ENCODE data around the gene TAF11L13.

The TAF11L13 gene

GRCh38 chr5:17666726-17667235, 34.9 kb downstream of the TAF11L13 start:
- DNase-seq (ENCODE audit: low read depth), result no peak
- H3K4me3 ChIP-seq (ENCODE audit: low read depth, low read length), result no peak overlapping the region
- TF ChIP-seq, protein P1, sequence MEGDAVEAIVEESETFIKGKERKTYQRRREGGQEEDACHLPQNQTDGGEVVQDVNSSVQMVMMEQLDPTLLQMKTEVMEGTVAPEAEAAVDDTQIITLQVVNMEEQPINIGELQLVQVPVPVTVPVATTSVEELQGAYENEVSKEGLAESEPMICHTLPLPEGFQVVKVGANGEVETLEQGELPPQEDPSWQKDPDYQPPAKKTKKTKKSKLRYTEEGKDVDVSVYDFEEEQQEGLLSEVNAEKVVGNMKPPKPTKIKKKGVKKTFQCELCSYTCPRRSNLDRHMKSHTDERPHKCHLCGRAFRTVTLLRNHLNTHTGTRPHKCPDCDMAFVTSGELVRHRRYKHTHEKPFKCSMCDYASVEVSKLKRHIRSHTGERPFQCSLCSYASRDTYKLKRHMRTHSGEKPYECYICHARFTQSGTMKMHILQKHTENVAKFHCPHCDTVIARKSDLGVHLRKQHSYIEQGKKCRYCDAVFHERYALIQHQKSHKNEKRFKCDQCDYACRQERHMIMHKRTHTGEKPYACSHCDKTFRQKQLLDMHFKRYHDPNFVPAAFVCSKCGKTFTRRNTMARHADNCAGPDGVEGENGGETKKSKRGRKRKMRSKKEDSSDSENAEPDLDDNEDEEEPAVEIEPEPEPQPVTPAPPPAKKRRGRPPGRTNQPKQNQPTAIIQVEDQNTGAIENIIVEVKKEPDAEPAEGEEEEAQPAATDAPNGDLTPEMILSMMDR (conservative IDR thresholded peaks at IDR 0.05; ENCODE audit: low read depth, low read length), result no peak

GRCh38 chr5:17670353-17670752, 38.5 kb downstream of the TAF11L13 start:
- H3K4me3 ChIP-seq (ENCODE audit: low read depth, low read length), result no peak overlapping the region
- TF ChIP-seq, protein P1 (conservative IDR thresholded peaks at IDR 0.05; ENCODE audit: low read depth, low read length), result no peak
- no peak for DNase-seq (ENCODE audit: low read depth)

DNA sequence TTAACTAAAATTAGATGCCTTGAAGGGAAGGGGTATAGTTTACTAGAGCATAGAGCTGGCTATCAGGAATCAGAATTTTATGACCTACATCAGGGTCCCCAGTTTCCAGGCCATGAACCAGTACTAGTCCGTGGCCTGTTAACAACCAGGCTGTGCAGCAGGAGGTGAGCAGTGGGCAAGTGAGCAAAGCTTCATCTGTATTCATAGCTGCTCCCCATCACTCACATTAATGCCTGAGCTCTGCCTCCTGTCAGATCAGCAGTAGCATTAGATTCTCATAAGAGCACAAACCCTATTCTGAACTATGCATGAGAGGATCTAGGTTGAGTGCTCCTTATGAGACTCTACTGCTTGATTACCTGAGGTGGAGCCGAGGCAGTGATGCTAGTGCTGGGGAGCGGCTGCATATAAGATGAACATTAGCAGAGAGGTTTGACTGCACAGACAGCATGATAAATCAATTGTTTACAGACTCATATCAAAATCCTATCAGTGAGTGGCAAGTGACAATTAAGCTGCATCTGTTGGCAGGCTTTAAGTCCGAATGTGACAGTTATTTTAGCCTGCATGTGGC, 47.0 kb downstream of the TAF11L13 start:
- DNase-seq (ENCODE audit: low read depth), result no peak
- TF ChIP-seq, protein P1 (conservative IDR thresholded peaks at IDR 0.05; ENCODE audit: low read depth, low read length), result no peak

GRCh38 chr5:17679597-17680203, 47.8 kb downstream of the TAF11L13 start:
- TF ChIP-seq, protein P1 (conservative IDR thresholded peaks at IDR 0.05; ENCODE audit: low read depth, low read length), result no peak
- DNase-seq (ENCODE audit: low read depth), result no peak
- H3K4me3 ChIP-seq (ENCODE audit: low read depth, low read length), result no peak overlapping the region

More for the DNA sequence above, 47.0 kb downstream of the TAF11L13 start:
- H3K4me3 ChIP-seq (ENCODE audit: low read depth, low read length), result no peak overlapping the region

DNA sequence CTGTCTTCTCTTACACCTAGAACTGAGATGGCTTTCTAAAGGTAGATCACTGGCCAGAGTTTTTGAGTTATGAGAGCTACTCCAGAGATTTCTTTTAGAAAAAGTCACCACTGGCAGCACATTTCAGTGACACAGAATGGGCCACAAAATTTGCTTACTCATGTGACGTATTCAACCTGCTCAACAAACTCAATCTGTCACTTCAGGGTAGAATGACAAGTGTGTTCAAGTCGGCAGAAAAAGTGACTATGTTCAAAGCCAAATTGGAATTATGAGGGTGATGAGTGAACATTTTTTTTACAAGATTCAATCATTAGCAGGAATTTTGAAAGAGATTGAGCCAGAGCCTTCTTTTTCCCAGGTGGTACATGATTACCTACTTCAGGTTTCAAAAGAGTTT, 48.8 kb downstream of the TAF11L13 start:
- no peak for DNase-seq (ENCODE audit: low read depth)
- TF ChIP-seq, protein P1 (conservative IDR thresholded peaks at IDR 0.05; ENCODE audit: low read depth, low read length), result no peak
- H3K4me3 ChIP-seq (ENCODE audit: low read depth, low read length), result no peak overlapping the region
